ENCODE measurements around the gene PRMT2.

GRCh38 chr21:46603228-46603627, 32.2 kb upstream of the PRMT2 start:
- TF ChIP-seq EZH2 (IDR thresholded peaks at IDR 0.05; ENCODE audit: borderline replicate concordance) = no peak
- TF ChIP-seq EZH2phosphoT487 (IDR thresholded peaks at IDR 0.05; ENCODE audit: low read depth, severe bottlenecking, unreplicated experiment) = no peak
